Activated naive CD4-positive, alpha-beta T cell (primary cell): ENCODE measurements around the gene ZFYVE28.
"Not testable (repeated sequence)": the region's sequence is repeated elsewhere in the genome, so short reads cannot be mapped to it uniquely, and the experiment has no call there.

Experiments
- DNase-seq, 4 experiments: peaks; one replicate each; lab custom pipeline; 2025; lab: John Stamatoyannopoulos, UW

Gene ZFYVE28

DNA sequence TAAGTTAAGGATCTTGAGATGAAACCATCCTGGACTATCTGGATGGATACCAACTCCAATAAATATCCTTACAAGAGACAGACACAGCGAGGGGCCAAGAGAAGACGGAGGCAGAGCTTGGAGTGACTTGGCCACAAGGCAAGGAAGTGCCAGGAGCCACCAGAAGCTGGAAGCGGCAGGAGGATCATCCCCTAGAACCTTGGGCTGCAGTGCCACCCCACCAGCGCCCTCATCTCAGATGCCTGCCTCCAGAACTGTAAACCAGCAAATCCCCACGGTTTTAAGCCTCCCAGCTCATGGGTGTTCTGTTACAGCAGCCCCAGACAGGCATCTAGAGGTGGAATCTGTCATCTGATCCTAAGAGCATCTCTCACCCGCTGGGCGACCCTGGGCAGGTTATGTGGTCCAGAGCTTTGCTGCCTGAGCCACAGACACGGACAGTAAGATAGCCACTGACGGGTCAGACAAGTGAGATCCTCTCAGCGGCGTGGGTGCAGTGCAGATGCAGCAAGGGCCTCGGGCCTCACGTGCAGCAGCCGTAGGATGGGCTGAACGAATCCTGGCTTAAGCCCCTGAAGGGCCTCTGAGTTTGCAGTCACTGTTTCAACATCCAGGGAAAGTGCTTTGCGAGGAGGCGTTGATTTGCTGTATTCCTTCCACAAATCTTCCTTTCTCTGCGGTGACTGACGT lies 131.4 kb downstream of the ZFYVE28 start:
- DNase-seq, result no peak

GRCh38 chr4:2285613-2286381 lies 132.6 kb downstream of the ZFYVE28 start:
- no peak for DNase-seq

DNA sequence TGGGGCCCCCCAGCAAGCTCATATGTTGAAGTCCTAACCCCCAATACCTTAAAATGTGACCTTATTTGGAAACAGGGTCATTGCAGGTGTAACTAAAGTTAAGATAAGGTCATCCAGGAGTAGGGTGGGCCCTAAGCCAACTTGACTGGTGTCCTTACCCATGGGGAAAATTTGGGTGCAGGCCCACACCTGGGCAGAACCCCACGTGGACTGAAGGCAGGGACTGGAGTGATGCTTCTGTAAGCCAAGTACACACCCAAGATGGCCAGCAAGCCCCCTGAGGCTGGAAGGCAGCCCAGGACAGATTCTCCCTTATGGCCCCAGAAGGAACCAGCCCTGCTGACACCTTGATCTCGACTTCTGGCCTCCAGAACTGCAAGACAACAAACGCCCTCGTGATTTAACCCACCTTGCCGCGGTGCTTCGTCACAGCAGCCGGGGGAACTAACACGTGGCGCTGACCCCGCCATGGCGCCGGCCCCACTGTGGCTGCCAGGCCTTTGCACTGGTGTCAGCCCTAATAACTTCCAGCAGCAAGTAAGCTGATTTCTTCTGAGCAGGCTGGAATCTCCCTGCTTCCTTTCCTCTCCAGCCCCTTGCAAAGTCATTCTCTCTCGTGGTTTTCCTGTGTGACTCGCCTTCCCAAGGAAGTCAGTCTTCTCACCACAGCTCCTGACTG lies 133.4 kb downstream of the ZFYVE28 start:
- no peak for DNase-seq

- no peak for DNase-seq
These were observed 134.1 kb downstream of the ZFYVE28 start for GRCh38 chr4:2284161-2284933.

- no peak for DNase-seq
These were observed 135.2 kb downstream of the ZFYVE28 start for GRCh38 chr4:2283199-2283711.

DNA sequence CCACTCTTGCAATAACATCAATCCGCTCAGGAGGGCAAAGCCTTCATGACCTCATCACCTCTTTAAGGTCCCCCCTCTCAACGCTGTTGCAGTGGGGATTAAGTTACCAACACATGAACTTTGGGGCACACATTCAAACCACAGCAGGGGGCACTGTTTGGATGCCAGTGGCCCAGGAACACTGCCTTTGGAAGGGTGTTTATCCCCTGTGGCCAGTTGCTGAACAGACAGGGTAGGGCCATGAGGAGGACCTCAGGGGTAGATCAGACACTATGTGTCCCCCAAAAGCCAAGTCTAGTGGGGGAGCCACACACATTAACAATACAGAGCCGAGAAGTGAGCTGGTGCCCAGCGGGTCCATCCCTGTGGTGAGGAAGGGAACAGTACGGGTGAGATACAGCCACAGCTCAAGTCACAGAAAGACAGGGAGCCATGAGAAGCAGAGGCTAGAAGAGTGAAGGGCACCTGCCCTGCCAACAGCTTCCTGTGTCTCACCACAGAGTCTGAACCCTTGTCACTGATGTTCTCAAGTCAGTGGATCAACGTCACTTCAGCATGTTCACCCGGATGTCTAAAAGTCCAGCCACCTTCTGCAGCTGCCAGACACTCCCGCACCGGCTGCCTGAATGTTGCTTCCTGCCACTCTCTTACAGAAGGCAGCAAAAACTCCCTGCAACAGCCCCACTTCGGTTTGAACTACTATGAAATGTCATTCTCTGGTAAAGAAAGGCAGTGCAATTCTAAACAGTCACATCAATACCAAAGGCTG lies 136.7 kb downstream of the ZFYVE28 start:
- peak in 3 of 4 experiments; percentile 22 to 78 (median 70) for DNase-seq

DNA sequence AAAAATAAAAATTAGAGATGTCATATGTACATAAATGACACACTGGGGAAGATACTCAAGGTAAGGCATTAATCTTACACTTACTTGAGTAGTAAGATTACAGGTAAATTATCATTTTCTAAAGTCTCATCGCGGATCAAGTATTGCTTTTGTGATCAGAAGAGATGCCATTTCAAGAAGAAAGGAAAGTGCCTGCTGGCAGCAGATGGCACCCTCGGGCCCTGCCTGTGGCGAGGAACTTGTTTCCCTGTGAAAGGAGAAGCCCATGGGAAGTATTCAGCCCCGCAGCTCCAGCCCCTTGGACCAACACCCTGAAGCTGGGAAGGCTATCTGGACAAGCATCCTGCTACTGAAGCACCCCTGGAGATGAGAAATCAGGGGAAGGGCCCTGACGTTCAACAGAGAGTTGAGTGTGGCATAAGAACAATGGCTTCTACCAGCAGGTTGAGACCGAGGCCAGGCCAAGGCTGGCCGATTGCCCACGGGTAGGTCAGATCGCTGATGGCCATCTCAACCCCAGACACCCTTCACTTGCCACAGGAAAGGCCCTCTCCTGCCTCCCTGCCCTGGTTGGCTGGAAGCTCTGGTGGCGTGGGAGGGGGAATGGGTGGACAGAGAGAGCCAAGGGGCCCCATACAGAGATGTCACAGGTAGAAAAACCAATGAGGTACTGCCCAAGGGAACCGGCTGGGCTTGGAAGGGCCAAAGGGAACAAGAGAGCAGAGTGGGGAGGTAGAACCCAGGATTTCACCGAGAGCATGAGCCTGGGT lies 137.7 kb downstream of the ZFYVE28 start:
- no peak for DNase-seq

GRCh38 chr4:2277956-2278355 lies 140.5 kb downstream of the ZFYVE28 start:
- DNase-seq, result no peak

- DNase-seq, result no peak
These were observed 141.7 kb downstream of the ZFYVE28 start for GRCh38 chr4:2276581-2277325.

DNA sequence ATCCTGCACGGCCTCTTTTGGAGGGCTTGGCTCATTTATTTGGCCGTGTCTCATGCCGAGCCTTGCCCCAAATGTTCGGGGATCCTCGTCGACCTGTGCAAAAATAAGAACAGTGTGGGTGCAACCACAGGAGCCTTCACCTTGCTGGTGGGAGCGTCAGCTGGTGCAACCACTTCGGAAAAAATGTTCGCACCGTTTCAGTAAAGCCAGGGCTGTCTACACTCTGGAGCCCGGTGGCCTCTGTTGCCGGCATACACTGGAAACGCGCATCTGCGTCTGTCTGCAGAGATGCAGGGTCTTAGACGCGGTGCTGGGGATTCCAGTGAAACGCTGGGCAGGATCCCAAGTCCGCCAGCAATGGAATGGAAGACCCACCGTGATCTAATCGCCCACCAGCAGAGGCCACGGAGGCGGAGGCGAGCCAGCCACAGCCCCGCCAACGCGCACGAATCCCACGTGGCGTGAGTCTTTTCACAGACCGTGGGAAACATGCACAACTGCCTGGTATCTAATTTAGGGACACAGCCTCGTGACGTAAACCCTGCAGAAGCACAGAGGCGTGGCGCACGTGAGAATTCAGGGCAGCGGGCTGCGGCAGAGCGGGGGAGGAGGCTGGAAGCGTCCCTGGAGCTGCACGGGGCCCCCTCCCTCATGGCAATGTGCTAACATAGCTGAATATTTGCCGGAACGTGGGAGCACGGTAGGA lies 142.7 kb downstream of the ZFYVE28 start:
- no peak for DNase-seq

- DNase-seq, result not testable (repeated sequence)
These were observed 143.4 kb downstream of the ZFYVE28 start for GRCh38 chr4:2275044-2275397.

DNA sequence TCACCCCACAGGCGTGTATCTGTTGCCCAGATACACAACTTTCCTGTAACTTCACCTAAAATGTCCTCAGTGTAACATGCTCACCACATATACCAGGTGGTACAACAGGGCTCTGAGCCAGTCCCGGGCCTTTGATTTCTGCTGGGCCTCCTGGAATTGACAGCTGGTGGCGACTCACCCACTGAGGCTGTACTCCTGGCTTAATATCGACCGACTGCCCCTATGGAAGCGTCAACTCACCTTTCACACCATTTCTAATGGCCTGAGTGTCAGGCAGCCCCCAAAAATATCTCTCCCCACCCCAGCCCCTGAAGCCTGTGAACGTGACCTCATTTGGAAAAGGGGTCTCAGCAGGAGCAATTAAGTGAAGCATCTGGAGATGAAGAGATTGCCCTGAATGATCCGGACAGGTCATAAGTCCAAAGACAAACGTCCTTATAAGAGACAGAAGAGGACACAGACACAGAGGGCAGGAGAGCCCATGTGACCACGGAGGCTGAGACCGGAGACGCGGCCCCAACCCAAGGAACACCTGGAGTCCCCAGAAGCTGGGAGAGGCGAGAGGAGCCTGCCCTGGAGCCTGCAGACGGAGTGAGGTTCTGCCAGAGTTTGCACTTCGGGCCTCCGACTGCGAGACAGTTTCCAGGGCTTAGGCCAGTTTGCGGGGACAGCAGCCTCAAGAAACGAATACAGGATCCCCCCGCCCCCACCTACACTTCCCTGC lies 144.0 kb downstream of the ZFYVE28 start:
- no peak for DNase-seq

- no peak for DNase-seq
These were observed 144.7 kb downstream of the ZFYVE28 start for GRCh38 chr4:2273657-2274319.

DNA sequence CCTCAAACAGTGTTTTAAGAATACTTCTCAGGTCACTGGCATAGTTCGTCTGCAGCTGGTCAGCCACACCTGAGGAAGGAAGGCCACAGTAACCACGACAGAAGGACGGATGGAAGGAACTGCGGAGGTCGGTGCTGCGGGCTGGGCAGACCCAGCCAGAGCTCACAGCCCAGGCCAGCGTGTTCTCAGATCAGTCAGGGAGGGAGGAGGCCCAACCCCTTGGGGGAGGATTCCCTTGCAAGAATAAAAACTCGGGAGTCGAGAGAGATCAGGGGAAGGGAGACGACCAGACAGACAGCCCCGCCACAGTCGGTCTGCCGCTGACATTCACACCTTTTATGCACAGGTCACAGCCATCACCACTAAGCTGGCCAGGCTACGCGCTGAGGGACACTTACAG lies 145.2 kb downstream of the ZFYVE28 start:
- no peak for DNase-seq

GRCh38 chr4:2272828-2273120 lies 145.7 kb downstream of the ZFYVE28 start:
- DNase-seq, result no peak

GRCh38 chr4:2272026-2272827 lies 146.2 kb downstream of the ZFYVE28 start:
- DNase-seq, result no peak
